Activated T-helper 1 cell treated with anti-CD3 and anti-CD28 coated beads, Interleukin-2, amount 50 U/mL, for 16 hours (primary cell): ENCODE data around the gene MB21D2.
"Not testable (repeated sequence)": the region's sequence is repeated elsewhere in the genome, so short reads cannot be mapped to it uniquely, and the experiment has no call there.

Source experiments
- DNase-seq, 2 donors: peaks; one replicate each; pipeline ENCODE4 v3.0.0-alpha.2; 2020; ENCODE audit warnings: low read depth in 1 of 2, low spot score in 1 of 2

MB21D2 gene

DNA sequence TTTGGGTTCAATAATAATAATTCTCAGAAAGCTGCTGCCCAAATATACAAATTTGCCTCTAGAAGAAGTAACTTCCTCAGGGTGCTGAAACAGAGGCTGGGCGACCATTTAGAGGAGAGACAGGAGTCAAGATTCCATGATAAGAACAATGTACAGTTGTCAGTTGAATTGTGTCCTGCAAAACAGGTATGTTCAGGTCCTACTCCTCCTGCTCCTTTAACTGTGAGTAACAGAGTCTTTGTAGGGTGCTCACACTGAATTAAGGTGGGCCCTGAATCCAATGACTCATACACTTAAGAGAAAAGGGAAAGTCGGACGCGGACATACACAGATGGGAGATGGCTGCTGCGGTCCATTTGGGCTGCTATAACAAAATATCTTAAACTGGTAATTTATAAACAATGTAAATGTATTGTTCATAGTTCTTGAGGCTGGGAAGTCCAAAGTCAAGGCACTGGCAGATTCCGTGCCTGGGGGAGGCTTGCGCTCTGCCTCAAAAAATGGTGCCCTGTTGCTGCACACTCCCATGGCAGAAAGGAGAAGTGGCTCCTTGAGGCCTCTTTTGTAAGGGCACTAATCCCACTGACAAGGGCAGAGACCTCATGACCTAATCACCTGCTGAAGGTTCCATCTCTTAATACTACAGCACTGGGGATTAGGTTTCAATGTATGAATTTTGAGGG is 55.1 kb downstream of the MB21D2 start:
- no peak for DNase-seq

DNA sequence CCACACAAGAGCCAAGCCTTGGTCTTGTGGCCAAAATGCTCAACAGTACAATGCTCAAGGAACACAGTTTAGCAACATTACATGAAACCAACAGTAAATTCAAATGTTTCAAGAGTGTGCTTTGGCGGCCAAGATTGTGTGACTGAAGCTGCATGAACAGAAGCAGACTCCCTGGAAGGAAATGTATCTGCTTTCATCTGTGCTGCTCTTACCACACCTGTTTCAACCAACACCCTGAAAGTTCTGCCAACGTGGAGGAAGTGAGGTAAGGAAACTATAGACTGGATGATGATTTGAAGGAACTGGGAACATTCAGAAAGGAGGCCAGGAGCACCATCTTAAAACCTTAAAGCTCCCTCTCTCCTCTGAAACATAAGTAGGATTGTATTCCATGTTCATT is 55.7 kb downstream of the MB21D2 start:
- no peak for DNase-seq

DNA sequence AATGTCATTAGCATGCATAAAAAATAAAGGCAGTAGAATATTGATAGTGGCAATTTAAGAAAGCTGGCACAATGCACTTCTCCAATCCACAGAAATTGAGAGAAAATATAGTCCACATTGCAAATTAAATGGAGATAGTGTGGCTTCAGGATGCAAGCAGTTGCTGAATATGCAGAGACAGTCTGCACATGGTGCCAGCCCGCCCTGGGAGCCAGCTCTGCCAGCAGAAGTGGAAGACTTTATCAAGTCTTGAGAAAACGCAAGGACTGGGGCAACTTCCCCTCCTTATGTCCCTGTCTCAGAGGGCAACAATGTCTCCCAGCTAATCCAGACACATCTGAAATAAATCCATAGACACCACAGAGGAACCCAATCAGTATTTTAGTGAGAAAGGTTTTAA is 57.2 kb downstream of the MB21D2 start:
- DNase-seq = no peak

DNA sequence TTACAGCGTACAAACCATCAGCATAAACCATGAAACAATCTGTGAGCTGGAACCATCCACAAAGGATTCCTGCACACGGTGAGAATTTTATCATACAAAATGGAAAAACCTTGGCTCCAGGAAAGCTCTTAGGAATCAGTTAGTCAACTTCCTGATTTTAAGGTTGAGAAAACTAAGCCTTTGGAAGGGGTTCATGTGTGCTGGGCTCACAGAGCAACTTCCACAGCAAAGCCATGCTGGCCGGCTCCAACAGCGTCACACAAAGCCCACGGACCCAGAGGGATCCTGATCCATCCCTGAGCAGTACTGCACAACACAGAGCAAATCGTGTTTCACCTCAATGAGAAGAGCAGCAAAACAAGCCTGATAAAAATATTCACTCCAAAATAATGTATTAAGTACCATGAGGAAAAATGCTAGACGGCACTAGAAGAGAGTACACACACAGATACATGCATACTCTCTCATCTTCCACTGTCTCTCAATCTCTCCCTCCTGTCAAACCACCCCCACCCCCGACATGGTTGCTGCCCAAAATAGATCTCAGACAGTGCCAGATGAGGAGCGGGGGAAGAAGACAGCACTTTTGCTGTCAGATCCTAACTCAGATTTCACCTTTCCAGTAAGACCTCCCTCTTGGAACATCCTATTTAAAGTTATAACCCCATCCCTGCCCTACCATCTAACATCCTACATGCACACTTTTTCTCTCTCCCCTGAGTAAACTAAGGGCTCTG is 58.6 kb downstream of the MB21D2 start:
- no peak for DNase-seq

DNA sequence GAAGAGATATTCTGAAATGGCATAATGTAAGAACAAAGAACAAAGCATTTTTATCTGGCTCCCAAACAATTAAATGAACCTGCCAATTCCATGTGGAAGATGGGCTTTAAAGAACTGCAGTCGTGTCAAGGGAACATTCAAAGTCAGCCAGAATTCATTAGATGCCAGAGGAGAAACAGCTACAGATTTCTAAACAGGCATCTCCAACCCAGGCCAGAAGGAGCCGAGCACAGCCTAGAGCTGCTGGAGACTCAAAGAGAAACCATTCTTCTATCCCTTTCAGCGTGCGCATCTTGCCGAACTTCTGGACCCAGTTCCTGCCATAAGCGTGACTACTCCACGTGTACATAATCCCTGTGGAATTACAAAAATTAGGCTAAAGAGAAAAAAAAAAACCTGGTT is 60.4 kb downstream of the MB21D2 start:
- DNase-seq = no peak

DNA sequence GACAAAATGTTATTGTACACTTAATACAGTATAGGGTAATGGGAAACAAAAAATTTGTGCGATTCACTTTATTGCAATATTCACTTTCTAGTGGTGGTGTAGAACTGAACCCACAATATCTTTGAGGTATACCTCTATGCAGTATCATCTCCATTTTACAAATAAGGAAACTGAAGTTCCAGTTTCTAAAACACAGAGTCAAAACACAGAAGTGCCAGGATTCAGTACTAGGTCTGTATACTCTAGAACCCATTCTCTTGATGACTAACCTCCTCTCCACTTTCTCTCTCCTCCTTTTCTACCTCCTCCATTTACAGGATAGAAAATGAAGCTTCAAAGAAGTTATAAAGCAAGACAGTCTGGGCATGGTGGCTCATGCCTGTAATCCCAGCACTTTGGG is 62.2 kb downstream of the MB21D2 start:
- DNase-seq = no peak

DNA sequence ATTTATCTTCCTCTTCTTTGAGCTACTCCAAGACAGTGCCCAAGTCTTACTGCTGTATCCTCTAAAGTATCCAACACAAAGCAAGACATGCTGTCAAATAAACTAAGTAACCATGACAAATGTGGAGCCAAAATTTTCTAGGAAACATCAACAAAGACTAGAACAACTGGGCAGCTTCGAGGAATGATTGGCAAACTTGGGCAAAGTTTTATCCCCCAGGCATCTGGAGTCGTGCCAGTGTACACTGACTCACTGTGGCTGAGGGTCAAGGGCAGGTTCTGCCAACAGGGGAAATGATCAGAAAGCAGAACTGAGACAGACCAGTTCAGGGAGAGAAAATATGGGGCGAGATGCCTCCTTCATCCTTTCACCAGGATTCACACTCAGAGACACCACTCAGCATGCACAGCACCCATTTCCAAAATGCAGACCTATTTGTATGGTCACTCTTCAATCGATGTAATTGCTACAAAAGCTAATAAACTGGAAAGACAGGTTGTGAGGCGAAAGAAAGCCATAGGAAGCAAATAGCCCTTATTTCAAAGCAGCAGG is 65.8 kb downstream of the MB21D2 start:
- no peak for DNase-seq

DNA sequence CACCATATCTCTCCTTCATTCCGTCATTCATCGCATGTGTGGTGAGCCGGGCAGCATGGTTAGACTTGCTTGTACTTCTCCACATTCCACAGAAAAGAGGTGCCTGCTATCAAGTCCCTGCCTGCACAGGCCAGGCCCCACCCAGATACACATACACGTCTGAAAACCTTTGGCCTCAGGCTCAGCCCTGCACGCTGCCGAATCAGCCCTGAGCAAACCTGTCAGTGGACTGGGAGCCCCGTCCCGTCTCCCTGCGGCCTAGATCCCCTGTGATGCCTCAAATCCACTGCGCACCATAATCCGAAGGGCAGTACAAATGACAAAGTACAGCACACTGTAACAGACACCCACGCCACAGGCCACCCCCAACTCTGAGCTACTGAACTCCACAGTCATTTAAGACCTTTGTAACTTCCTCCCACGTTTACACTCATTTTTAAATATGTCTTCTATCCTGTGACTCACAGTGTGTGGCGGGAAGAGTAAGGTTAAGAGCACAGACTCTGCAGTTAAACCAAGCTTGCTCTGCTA is 67.1 kb downstream of the MB21D2 start:
- DNase-seq = peak in 1 of 2 donors; percentile 5

DNA sequence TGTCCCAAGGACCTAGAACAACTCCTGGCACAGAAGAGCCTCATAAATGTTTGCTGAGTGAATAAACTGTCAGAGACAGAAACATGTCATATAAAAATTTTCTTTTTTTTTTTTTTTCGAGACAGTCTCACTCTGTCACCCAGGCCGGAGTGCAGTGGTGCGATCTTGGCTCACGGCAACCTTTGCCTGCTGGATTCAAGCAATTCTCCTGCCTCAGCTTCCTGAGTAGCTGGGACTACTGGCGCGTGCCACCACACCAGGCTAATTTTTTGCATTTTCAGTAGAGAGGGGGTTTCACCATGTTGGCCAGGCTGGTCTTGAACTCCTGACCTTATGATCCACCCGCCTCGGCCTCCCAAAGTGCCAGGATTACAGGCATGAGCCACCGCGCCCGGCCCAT is 67.8 kb downstream of the MB21D2 start:
- not testable (repeated sequence) for DNase-seq

DNA sequence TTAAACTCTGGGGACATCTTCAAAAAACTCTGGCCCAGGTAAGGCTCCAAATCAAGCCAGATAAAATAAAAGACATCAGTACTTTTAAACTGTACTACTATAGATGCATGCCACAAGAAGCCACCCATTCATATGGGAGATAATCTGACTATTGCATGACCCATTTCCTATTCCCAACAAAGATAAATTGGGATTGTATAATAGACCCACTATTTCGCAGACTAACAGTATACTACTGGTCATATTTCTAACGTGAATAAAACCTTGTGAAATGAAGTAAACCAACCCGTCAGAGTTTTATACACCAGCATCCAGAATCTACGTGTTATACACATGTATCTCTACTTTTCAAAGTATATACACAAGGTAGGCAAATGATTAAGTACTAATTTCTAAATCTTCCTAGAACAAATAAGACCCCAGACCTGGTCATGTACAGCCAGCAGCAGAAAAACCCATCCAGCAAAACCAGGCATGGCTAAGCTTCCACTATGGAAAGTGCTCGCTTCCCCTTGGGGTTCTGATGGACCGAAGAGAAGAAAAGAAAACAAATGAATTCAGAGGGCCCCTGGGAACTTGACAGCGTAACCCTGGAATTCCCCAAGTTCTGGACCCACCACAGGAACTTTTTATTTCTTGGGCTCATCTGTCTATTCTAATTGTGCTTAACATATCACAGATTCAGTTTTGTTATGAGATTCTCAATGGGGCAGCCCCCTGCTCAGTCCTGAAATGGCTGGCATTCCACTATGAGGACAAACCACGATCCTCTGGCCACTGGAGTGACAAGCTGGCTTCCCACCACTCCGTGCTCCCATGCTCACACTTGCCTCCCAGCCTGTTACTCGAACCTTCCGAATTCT is 69.1 kb downstream of the MB21D2 start:
- DNase-seq = no peak

DNA sequence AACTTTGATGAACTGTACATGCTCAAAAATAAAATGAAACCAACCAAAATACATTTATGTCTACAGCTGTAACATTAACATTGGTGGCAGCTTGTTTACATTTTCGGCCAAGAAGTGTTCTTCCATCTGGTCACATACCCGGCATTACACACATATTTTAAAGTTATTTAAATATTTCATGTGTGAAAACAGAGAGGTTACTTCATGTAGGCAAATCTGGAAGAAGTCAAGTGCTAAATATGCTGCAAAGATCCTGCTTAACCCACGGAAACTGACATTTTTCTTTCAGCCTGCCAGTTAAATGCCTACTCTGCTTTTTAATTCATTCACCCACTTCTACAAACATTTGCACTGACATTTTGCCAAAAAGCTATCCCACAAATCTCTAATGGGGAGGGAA is 69.7 kb downstream of the MB21D2 start:
- no peak for DNase-seq

DNA sequence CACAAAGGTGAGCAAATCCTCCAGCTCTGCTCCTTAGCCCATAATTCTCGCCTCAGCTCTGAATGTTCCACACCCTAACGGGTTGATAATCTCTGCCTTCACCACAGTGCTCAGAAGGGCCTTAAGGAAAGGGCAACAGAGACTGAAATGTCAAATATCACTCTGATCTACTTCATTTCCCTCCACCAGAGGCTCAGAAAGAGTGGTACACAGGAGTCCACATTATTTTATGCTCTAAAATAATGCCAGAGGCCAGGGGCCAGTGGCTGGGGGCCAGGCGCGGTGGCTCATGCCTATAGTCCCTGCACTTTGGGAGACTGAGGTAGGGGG is 72.2 kb downstream of the MB21D2 start:
- DNase-seq = no peak

DNA sequence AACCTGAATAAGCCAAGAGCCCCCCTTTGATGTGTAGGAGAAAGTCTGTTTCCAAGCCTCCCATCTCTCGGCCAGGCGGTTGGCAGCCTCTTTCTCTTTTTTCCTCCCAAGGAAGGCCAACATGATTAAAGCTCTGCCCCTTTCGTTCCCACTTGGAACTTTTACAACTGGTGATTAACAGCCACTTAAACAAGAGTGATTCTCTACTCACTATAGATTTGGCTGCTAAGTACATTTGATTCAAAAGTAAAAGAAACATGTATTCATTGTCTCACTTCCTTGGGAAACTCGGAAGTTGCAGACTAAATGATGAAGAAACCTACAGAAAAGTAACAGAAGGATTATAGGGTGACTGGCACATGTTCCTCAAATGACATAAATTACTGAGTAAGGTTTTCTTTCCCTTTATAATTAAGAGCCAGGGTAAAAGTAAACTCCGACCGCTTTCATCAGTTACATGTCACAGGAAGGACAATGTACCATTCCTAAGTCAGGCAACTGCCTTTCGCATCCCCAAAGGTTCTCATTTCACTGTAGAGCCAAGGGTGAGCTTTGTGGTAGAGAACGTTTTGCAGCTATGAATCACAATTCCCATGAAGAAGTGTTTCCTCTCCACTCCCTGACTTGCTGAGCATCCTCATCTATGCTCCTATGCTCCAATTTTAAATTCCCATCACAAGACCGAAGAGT is 72.7 kb downstream of the MB21D2 start:
- no peak for DNase-seq

DNA sequence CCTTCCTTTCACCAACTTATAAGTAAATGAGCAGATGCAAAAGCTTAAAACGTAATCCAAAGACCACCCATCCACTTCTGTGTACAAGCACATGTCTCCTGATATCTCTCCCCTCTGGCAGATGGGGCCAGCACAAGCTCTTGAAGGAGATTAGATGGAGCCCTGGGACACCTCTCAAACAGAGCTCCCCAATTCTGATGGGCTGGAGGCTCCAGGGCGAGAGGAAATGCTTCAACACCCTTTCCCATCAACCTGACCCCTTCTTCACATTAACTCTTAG is 73.2 kb downstream of the MB21D2 start:
- DNase-seq = no peak

DNA sequence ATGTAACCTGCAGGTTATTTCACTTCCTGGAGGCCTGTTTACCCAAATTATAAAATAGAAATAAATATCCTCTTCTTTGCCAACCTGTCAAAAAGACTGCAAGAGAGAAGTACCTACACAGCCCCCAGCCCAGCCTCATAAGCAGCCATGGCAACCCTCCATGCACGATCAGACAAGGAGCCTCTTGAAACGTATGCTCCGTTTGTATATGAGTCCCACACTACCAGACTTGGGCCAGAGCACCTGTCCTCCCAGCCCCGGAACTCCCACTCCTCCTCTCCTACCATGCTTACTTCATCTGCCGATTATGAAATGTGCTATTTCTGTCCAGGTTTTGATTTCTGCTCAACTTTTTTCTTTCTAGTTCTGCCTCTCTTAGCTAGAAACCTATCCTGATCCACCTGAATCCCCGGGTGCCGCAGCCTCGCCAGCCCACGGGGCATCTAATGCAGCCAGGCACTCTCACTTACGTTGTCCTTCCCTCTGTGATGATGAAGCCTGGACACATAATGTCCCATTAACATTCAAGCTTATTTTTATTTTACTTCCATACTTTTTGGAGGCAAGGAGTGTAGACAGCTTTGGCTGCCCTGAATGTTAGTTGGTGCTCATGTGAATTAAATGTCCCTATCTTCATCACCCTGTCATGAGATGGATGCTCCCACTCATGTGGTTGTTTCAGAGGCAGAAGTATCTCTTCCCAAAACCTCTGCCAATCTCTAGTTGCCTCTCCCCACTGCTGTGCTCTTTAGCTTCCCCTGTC is 73.8 kb downstream of the MB21D2 start:
- no peak for DNase-seq

DNA sequence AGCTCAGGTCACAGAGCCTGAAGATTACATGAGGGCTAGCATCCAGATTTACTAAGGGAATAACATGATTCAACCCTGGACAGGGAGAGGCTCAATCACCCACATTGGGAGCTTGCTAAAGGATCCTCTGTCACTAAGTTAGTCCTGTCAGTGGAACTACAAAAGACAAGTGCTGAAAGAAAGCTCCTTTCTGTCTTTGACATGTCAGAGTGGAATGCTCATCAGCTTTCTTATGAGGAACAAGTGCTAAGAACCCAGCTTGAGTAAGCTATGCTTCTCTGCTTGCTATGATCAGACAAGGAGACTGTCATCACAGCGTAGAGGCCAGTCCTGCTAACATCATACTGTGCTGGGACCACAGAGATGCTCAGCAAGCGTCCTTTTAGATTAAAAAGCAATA is 74.5 kb downstream of the MB21D2 start:
- no peak for DNase-seq

DNA sequence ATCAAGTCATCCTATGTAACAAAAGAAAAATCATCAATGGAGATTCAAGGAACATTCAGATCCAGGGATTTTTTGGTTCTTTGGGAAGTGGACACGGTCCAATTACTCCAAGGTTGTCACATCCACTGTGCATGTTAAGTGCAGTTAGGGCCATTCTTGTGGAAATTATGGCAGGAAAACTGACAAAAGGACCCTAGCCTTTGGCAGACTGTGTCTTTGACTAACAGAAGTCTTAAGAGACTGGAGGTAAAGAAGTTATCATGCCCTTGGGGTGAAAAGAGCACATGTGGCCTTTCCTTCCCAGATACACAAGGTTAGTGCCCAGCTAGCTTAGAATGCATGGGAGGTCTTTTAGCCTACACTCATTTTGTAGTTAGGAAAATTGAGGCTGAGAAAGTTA is 74.9 kb downstream of the MB21D2 start:
- no peak for DNase-seq

DNA sequence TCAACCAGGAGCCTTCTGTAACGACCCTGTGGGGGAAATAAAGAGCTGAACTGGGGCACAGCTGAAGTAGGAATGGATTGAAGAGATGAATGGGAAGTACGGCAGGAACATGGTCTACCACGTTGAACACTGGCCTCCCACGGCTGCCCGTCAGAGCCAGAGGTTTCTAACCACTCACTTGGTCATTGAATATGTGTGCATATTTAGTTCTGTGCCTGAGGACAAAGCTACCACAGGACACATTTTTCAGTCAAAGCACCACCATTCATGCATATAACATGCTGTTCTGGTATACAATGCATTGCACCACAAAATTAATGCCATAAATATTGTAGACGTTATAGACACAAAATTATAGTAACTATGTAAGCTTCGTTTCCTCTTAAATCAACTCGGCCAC is 75.5 kb downstream of the MB21D2 start:
- DNase-seq = no peak

DNA sequence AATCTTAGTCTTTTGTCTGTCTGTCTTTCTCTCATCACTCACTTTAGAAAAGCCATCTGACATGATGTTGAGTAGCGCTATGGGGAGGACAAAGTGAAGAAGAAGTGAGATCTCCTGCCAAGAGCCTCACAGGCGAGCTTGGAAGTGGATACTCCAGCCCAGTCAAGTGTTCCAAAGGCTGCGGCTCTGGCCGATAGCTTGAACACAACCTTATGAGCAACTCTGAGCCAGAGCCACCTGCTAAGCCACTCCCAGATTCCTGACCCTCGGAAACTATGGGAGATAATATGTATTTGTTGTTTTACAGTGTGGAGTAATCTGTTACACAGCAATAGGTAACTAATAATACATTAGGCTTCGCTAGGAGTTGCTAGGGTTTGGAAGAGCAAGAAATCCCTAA is 76.2 kb downstream of the MB21D2 start:
- no peak for DNase-seq

DNA sequence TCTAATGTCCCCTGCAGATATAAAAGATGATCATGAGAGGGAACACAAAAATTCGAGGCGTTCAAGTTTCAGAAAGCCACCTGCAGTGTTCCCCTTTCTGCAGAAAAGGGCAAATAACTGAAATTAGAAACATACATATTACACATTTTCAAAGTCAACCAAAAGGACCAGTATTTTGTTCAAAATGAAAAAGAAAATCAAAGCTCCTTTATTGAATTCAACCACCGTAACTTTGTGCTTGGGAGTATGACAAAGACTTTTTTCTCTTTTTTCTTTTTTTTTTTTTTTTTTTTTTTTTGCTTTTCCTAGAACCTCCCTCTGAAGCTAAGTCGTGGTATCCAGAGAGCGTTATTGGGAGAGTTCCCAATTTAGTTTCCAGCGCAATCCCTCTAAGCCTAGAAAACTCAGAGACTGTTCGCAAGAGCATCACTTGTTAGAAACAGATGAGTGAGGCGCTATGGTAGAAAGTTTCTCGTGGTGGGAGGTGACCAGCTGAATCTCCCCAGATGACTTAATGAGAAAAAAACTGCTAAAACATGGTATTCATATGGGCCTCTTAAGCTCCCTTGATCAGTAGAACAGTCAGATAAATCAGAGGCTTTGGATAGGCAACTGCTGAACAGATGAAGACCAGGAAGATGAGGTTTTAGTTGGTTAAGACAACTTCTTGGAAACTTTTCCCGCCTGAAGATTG is 77.4 kb downstream of the MB21D2 start:
- no peak for DNase-seq
